ENCODE measurements around the gene FAHD2A. TPM values are rescaled to one million over a fixed set of nuclear protein-coding genes. Genes with fewer than 3 reads are reported as not detected.

Gene FAHD2A
- total and polyA plus RNA-seq, 2 donors (not counting 3 experiments of a cell fraction or from before 2014, with no cell fraction given) = 33.1 to 37.0 TPM

GRCh38 chr2:95374029-95374428 is 28.5 kb upstream of the FAHD2A start:
- dilution Hi-C loops (cut with MboI; ENCODE audit: extremely low pct_ligation_motif_present, low sequenced_read_pairs) = no loop called here
- no peaks in the 10 kb centered on the region for H4K20me1 ChIP-seq (replicated peaks; ENCODE audit: control insufficient read depth, extremely low read depth, insufficient read depth, low read length)
- no peaks in the 10 kb centered on the region for H3K36me3 ChIP-seq (ENCODE audit: control insufficient read depth in 2 of 2, extremely low read depth in 1 of 2, insufficient read depth in 2 of 2, low read length in 2 of 2)
- no peak overlapping the region for H3K27ac ChIP-seq (ENCODE audit: insufficient read depth, low read depth, low read length)
- H3K79me2 ChIP-seq (ENCODE audit: control insufficient read depth, insufficient read depth, low read length) = no peaks in the 10 kb centered on the region
- no peaks in the 10 kb centered on the region for H3K9me1 ChIP-seq (replicated peaks; ENCODE audit: control insufficient read depth, extremely low read depth, insufficient read depth, low read length)
- no peak for TF ChIP-seq MAX (IDR thresholded peaks at IDR 0.05; ENCODE audit: insufficient read depth, insufficient read length)
- no peak for TF ChIP-seq POLR2AphosphoS5 (IDR thresholded peaks at IDR 0.05; ENCODE audit: insufficient read depth, low read depth, low read length)
- TF ChIP-seq JUN (IDR thresholded peaks at IDR 0.05; ENCODE audit: borderline replicate concordance, insufficient read depth, insufficient read length, low read depth) = no peak
- no peak for TF ChIP-seq EZH2 (IDR thresholded peaks at IDR 0.05; ENCODE audit: borderline replicate concordance, low read depth, low read length, severe bottlenecking)
- no peak for TF ChIP-seq POLR2A (IDR thresholded peaks at IDR 0.05; ENCODE audit: low read depth, low read length)
- TF ChIP-seq CTCF (IDR thresholded peaks at IDR 0.05; ENCODE audit: extremely low read depth in 1 of 2, insufficient read depth in 1 of 2, low read depth in 1 of 2, low read length in 2 of 2) = no peak
- no peak for TF ChIP-seq GATA2 (IDR thresholded peaks at IDR 0.05; ENCODE audit: insufficient read depth, insufficient read length, low read depth, low read length)
- TF ChIP-seq FOS (IDR thresholded peaks at IDR 0.05; ENCODE audit: borderline replicate concordance, insufficient read depth, low read length) = no peak
- TF ChIP-seq MYC (IDR thresholded peaks at IDR 0.05; ENCODE audit: low read depth, low read length) = no peak
- DNase-seq (ENCODE audit: low read depth, low spot score) (no peak), FAIRE-seq (no peak)
- H2AFZ ChIP-seq (ENCODE audit: low read depth, low read length) = no peak overlapping the region
- H3K4me1 ChIP-seq (ENCODE audit: control insufficient read depth, extremely low read depth, insufficient read depth, low read length) = no peaks in the 10 kb centered on the region
- intact Hi-C loops (cut with micrococcal nuclease) = no loop called here
- ChIA-PET POLR2A (no interaction called here), CTCF (interaction anchor here (0.8 to 1.2 kb wide), 2 partner anchors 15 to 28 kb away, joined by 3 read pairs; no protein-coding TSS in a partner anchor)
- peaks cover 0 to 2% of the 10 kb centered on the region in 2 experiments for H3K27me3 ChIP-seq (ENCODE audit: control insufficient read depth in 2 of 2, insufficient read depth in 2 of 2, low read length in 2 of 2)
- no peak overlapping the region for H3K9ac ChIP-seq (replicated peaks; ENCODE audit: extremely low read depth, insufficient read depth, low read length)
- no peak overlapping the region for H3K4me3 ChIP-seq (replicated peaks in 1 of 3; ENCODE audit: insufficient read depth in 1 of 3, low read depth in 1 of 3, low read length in 3 of 3)
- BruUV-seq (replicated peaks) = no TSS peak
- no peaks in the 10 kb centered on the region for H3K9me3 ChIP-seq (replicated peaks; ENCODE audit: control insufficient read depth, insufficient read depth, low read length)
- no peak overlapping the region for H3K4me2 ChIP-seq (ENCODE audit: insufficient read depth, low read length)
